ENCODE data around the gene COA3.

DNA sequence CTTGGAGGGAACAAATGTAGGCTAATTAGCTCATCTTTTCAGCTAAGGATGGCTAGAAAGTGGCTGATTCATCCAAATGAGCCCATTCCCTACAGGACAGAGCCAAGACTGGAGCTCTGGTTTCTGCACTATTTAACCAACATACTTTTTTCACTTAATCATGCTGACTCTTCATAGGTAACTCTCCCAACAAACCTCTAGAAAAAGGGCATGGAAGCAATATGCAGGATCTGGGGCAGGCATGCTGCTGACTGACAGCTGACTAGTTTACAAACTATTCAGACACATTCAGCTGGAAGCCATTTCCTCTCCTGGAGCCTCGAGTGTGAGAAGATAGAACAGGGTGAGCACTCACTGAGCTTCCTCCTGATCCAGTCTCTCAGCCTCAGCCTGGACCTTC is 19.4 kb upstream of the COA3 start:
- TF ChIP-seq, protein P1, sequence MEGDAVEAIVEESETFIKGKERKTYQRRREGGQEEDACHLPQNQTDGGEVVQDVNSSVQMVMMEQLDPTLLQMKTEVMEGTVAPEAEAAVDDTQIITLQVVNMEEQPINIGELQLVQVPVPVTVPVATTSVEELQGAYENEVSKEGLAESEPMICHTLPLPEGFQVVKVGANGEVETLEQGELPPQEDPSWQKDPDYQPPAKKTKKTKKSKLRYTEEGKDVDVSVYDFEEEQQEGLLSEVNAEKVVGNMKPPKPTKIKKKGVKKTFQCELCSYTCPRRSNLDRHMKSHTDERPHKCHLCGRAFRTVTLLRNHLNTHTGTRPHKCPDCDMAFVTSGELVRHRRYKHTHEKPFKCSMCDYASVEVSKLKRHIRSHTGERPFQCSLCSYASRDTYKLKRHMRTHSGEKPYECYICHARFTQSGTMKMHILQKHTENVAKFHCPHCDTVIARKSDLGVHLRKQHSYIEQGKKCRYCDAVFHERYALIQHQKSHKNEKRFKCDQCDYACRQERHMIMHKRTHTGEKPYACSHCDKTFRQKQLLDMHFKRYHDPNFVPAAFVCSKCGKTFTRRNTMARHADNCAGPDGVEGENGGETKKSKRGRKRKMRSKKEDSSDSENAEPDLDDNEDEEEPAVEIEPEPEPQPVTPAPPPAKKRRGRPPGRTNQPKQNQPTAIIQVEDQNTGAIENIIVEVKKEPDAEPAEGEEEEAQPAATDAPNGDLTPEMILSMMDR (IDR thresholded peaks at IDR 0.05) = no peak
- no peak for TF ChIP-seq POLR2A (IDR thresholded peaks at IDR 0.05)

Measured in body of pancreas (tissue), 4 donors.